GM20431 (cell line): ENCODE data around the gene NPTXR.

Experiments
- in situ Hi-C: fragments of 300-500 bp; cut with MseI, MboI; formaldehyde crosslinking; loops from one replicate; pipeline ENCODE4 v1.15.0; 2020; ENCODE audit warnings: low sequenced_read_pairs; ENCODE audit not compliant: unreplicated experiment

The NPTXR gene

GRCh38 chr22:38834215-38834953 is 9.4 kb downstream of the NPTXR start:
- in situ Hi-C loops: no loop called here

- in situ Hi-C loops: no loop called here
These were observed 10.8 kb downstream of the NPTXR start for GRCh38 chr22:38833061-38833460.

GRCh38 chr22:38832005-38832978 is 11.5 kb downstream of the NPTXR start:
- in situ Hi-C loops: no loop called here

GRCh38 chr22:38831166-38831945 is 12.5 kb downstream of the NPTXR start:
- in situ Hi-C loops: no loop called here

GRCh38 chr22:38830845-38831108 is 13.1 kb downstream of the NPTXR start:
- in situ Hi-C loops: no loop called here

GRCh38 chr22:38830026-38830844 is 13.6 kb downstream of the NPTXR start:
- in situ Hi-C loops: no loop called here

- in situ Hi-C loops: no loop called here
These were observed 14.3 kb downstream of the NPTXR start for GRCh38 chr22:38829485-38829884.

GRCh38 chr22:38828616-38829205 is 15.1 kb downstream of the NPTXR start:
- in situ Hi-C loops: no loop called here

- in situ Hi-C loops: no loop called here
These were observed 15.6 kb downstream of the NPTXR start for GRCh38 chr22:38828191-38828590.

- in situ Hi-C loops: no loop called here
These were observed 16.3 kb downstream of the NPTXR start for GRCh38 chr22:38827510-38827909.

GRCh38 chr22:38826801-38827200 is 17.0 kb downstream of the NPTXR start:
- in situ Hi-C loops: no loop called here

GRCh38 chr22:38826386-38826785 is 17.4 kb downstream of the NPTXR start:
- in situ Hi-C loops: no loop called here

- in situ Hi-C loops: no loop called here
These were observed 19.2 kb downstream of the NPTXR start for GRCh38 chr22:38824585-38824984.

- in situ Hi-C loops: no loop called here
These were observed 20.2 kb downstream of the NPTXR start for GRCh38 chr22:38823637-38824036.

- in situ Hi-C loops: no loop called here
These were observed 20.8 kb downstream of the NPTXR start for GRCh38 chr22:38823076-38823475.

GRCh38 chr22:38820020-38820419 is 23.8 kb downstream of the NPTXR start:
- in situ Hi-C loops: no loop called here

GRCh38 chr22:38819387-38819940 is 24.4 kb downstream of the NPTXR start:
- in situ Hi-C loops: no loop called here

GRCh38 chr22:38817196-38817595 is 26.6 kb downstream of the NPTXR start:
- in situ Hi-C loops: no loop called here

- in situ Hi-C loops: no loop called here
These were observed 28.0 kb downstream of the NPTXR start for GRCh38 chr22:38815842-38816241.
